Measurements from ENCODE around the gene LRIF1. TPM values are rescaled to one million over a fixed set of nuclear protein-coding genes. Genes with fewer than 3 reads are reported as not detected.

The LRIF1 gene
- total RNA-seq (2022; extraction: Qiagen RNA extraction): 16.0 to 21.8 TPM (median 17.1 TPM) in 5 replicates

GRCh38 chr1:110963691-110964454, at the start of gene LRIF1:
Gene LRIF1, minus strand, starts transcription at chr1:110963922. Its CDS starts 234 bp downstream, at chr1:110963688.

Other genes with a start within 250 kb of the LRIF1 start
- not detected in 5 replicates for gene CD53, start 90.8 kb downstream of the LRIF1 start, total RNA-seq (2022; extraction: Qiagen RNA extraction)
- gene DRAM2, start 176.2 kb upstream of the LRIF1 start, total RNA-seq (2022; extraction: Qiagen RNA extraction): 17.7 to 20.4 TPM (median 19.1 TPM) in 5 replicates
- 10.7 to 12.6 TPM (median 11.7 TPM) in 5 replicates for gene CEPT1, start 176.3 kb upstream of the LRIF1 start, total RNA-seq (2022; extraction: Qiagen RNA extraction)
- gene DENND2D, start 236.7 kb upstream of the LRIF1 start, total RNA-seq (2022; extraction: Qiagen RNA extraction): 0.93 to 1.4 TPM (median 1.3 TPM) in 5 replicates

Data from A549 treated with AZD2906 at 1 μM for 4 hours (cell line).